ENCODE measurements around the gene IFNLR1.

IFNLR1 gene

GRCh38 chr1:24121406-24121805 is 65.7 kb downstream of the IFNLR1 start:
- DNase-seq (ENCODE audit: low read depth): no peak

- no peak for DNase-seq (ENCODE audit: low read depth)
Measured at GRCh38 chr1:24120965-24121364, 66.1 kb downstream of the IFNLR1 start.

GRCh38 chr1:24119859-24120756 is 67.0 kb downstream of the IFNLR1 start:
- DNase-seq (ENCODE audit: low read depth): no peak

GRCh38 chr1:24119489-24119858 is 67.6 kb downstream of the IFNLR1 start:
- DNase-seq (ENCODE audit: low read depth): no peak

- DNase-seq (ENCODE audit: low read depth): no peak
Measured at GRCh38 chr1:24118410-24119242, 68.5 kb downstream of the IFNLR1 start.

- no peak for DNase-seq (ENCODE audit: low read depth)
Measured at GRCh38 chr1:24117722-24118409, 69.2 kb downstream of the IFNLR1 start.

GRCh38 chr1:24117132-24117531 is 70.0 kb downstream of the IFNLR1 start:
- DNase-seq (ENCODE audit: low read depth): no peak

GRCh38 chr1:24114753-24115152 is 72.3 kb downstream of the IFNLR1 start:
- DNase-seq (ENCODE audit: low read depth): no peak

GRCh38 chr1:24113641-24114033 is 73.5 kb downstream of the IFNLR1 start:
- DNase-seq (ENCODE audit: low read depth): no peak

GRCh38 chr1:24111996-24112779 is 74.9 kb downstream of the IFNLR1 start, which contains the start of gene MYOM3:
Gene MYOM3 (minus strand): TSS chr1:24112135. CDS start chr1:24108636, 3,499 bp downstream.
- DNase-seq (ENCODE audit: low read depth): peak; percentile 20

- no peak for DNase-seq (ENCODE audit: low read depth)
Measured at GRCh38 chr1:24111262-24111995, 75.7 kb downstream of the IFNLR1 start.

- DNase-seq (ENCODE audit: low read depth): no peak
Measured at GRCh38 chr1:24110642-24111261, 76.3 kb downstream of the IFNLR1 start.

GRCh38 chr1:24109686-24110475 is 77.2 kb downstream of the IFNLR1 start:
- no peak for DNase-seq (ENCODE audit: low read depth)

- DNase-seq (ENCODE audit: low read depth): no peak
Measured at GRCh38 chr1:24109166-24109483, 78.0 kb downstream of the IFNLR1 start.

GRCh38 chr1:24108334-24109165 is 78.5 kb downstream of the IFNLR1 start:
- peak; percentile 27 for DNase-seq (ENCODE audit: low read depth)

GRCh38 chr1:24107462-24108138 is 79.5 kb downstream of the IFNLR1 start:
- DNase-seq (ENCODE audit: low read depth): no peak

- DNase-seq (ENCODE audit: low read depth): no peak
Measured at GRCh38 chr1:24105368-24106160, 81.5 kb downstream of the IFNLR1 start.
